HepG2 (cell line): Measurements from ENCODE around the gene UGGT1. TPM values are rescaled to one million over a fixed set of nuclear protein-coding genes. Genes with fewer than 3 reads are reported as not detected.

ENCODE experiments used
- ATAC-seq: fragments of 200-7000 bp; cut with Tn5 transposase; 3 replicates; pipeline ENCODE4 v1.9.1; 2020; ENCODE audit warnings: mild to moderate bottlenecking, moderate library complexity
- BruUV-seq: library from RNA; stranded (reverse); fragments of 400-500 nt; replicated peaks from 2 replicates; lab custom pipeline; 2021; lab: Mats Ljungman, UMichigan
- CTCF ChIA-PET: fragments of 300-600 bp; formaldehyde crosslinking; extraction: SDS; loops from one replicate; lab custom pipeline; 2021; ENCODE audit warnings: low total read pairs, inconsistent platforms, low intra/inter-chr PET ratio; lab: Yijun Ruan, JAX
- POLR2A ChIA-PET: fragments of 350-600 bp; sonication (Branson Sonifier 250); formaldehyde crosslinking; loops from one replicate; lab custom pipeline; 2020; ENCODE audit warnings: antibody characterized with exemption, inconsistent platforms; lab: Yijun Ruan, JAX
- DNase-seq: peaks from one replicate; pipeline ENCODE4 v3.0.0-alpha.2; 2015; ENCODE audit warnings: low spot score
- FAIRE-seq: peaks from 3 replicates; lab custom pipeline; 2011; peaks lifted over from hg19 to GRCh38; lab: Jason Lieb, UNC
- H2AFZ ChIP-seq: one replicate; pipeline ENCODE4 v1.6.1; 2011; ENCODE audit warnings: low read length, inconsistent platforms
- H3K27ac ChIP-seq: fragments of 300-600 bp; 3 replicates; pipeline ENCODE4 v1.8.0; 2011; ENCODE audit warnings: mixed run types, mild to moderate bottlenecking, mixed read lengths, low read length, inconsistent platforms; ENCODE audit not compliant: insufficient read depth; ENCODE audit errors: extremely low read length
- H3K27me3 ChIP-seq, 2 experiments: fragments of 200-600 bp in 1 of 2; 2 replicates in 1 of 2; 3 replicates in 1 of 2; pipeline versions ENCODE4 v1.6.0 to v1.8.0; 2011; ENCODE audit warnings: low read length in 2 of 2, mild to moderate bottlenecking in 2 of 2, moderate library complexity in 2 of 2, inconsistent platforms in 1 of 2; ENCODE audit not compliant: insufficient read depth in 2 of 2, control insufficient read depth in 1 of 2
- H3K36me3 ChIP-seq, 2 experiments: fragments of 200-600 bp in 1 of 2; replicated peaks in 1 of 2; 2 replicates in 1 of 2; 3 replicates in 1 of 2; pipeline versions ENCODE4 v1.5.1 to v1.8.0; 2011; ENCODE audit warnings: low read length in 2 of 2, inconsistent platforms in 1 of 2; ENCODE audit not compliant: insufficient read depth in 2 of 2, control insufficient read depth in 1 of 2
- H3K4me1 ChIP-seq: 2 replicates; pipeline ENCODE4 v1.5.1; 2012; ENCODE audit warnings: low read length, inconsistent platforms; ENCODE audit not compliant: insufficient read depth
- H3K4me2 ChIP-seq: 2 replicates; pipeline ENCODE4 v1.6.0; 2011; ENCODE audit warnings: low read depth, low read length, inconsistent platforms
- H3K4me3 ChIP-seq, 3 experiments: fragments of 200-600 bp in 1 of 3; sonication (generic), shearing (Covaris generic) in 1 of 3; replicated peaks in 1 of 3; 2 replicates each; pipeline ENCODE4 v1.5.1; 2011 to 2016; ENCODE audit warnings: low read length in 3 of 3, inconsistent platforms in 2 of 3, low read depth in 2 of 3, mild to moderate bottlenecking in 2 of 3, control low read depth in 1 of 3, mixed read lengths in 1 of 3; ENCODE audit not compliant: insufficient read depth in 1 of 3
- H3K79me2 ChIP-seq: one replicate; pipeline ENCODE4 v1.6.1; 2011; ENCODE audit warnings: low read length, inconsistent platforms; ENCODE audit not compliant: insufficient read depth
- H3K9ac ChIP-seq: 2 replicates; pipeline ENCODE4 v1.6.0; 2011; ENCODE audit warnings: mild to moderate bottlenecking, low read depth, low read length, inconsistent platforms; ENCODE audit not compliant: insufficient read depth
- H3K9me3 ChIP-seq: 2 replicates; pipeline ENCODE4 v1.5.1; 2012; ENCODE audit warnings: mild to moderate bottlenecking, low read length
- H4K20me1 ChIP-seq: 2 replicates; pipeline ENCODE4 v1.6.0; 2011; ENCODE audit warnings: inconsistent platforms, mild to moderate bottlenecking, low read length, moderate library complexity; ENCODE audit not compliant: insufficient read depth
- CEBPG ChIP-seq: IDR thresholded peaks from 2 replicates; pipeline ENCODE4 v1.6.1; 2016
- EHMT2 ChIP-seq: fragments of 200-600 bp; sonication (generic); IDR thresholded peaks from 2 replicates; pipeline ENCODE4 v1.7.0; 2017; ENCODE audit warnings: antibody characterized with exemption, low read depth, low read length, borderline replicate concordance
- IRF2 ChIP-seq: IDR thresholded peaks from 2 replicates; pipeline ENCODE4 v1.6.1; 2018; ENCODE audit warnings: missing genetic modification reagents, missing compliant biosample characterization
- NBN ChIP-seq: fragments of 450-650 bp; conservative IDR thresholded peaks from 2 replicates; pipeline ENCODE4 v1.6.1; 2017
- ZNF703 ChIP-seq: sonication (generic); formaldehyde crosslinking; IDR thresholded peaks from 2 replicates; pipeline ENCODE4 v1.5.1; 2020; ENCODE audit warnings: missing genetic modification reagents, mild to moderate bottlenecking, moderate library complexity, borderline replicate concordance
- ZNF720 ChIP-seq: sonication (generic); formaldehyde crosslinking; IDR thresholded peaks from 2 replicates; pipeline ENCODE4 v1.4.0; 2020; ENCODE audit warnings: missing genetic modification reagents
- WGBS: methylation state at CpG from one replicate; pipeline ENCODE4 v1.1.6; 2017; ENCODE audit warnings: low lambda C conversion rate; 5-methylcytosine and 5-hydroxymethylcytosine counted together
- in situ Hi-C: cut with HindIII; loops from 2 replicates; pipeline ENCODE4 v1.10.0; 2017; ENCODE audit warnings: low pct_unique_long_range_greater_than_20kb; ENCODE audit not compliant: extremely low pct_ligation_motif_present
- intact Hi-C: fragments of 100-400 bp; cut with micrococcal nuclease; formaldehyde crosslinking; loops from one replicate; pipeline ENCODE4 v1.10.0; 2022; ENCODE audit not compliant: unreplicated experiment
- polyA plus RNA-seq, 8 experiments: library from polyadenylated mRNA; depleted of rRNA in 3 of 8; stranded (reverse) in 7 of 8; unstranded in 1 of 8; fragments of >200 nt; fragmentation: Illumina TruSeq in 4 of 8; extraction: Trizol in 4 of 8; gene quantifications; 2 replicates each; pipeline versions ENCODE4 v1.2.1 to v1.2.3, GENCODE V29; 2011 to 2016; ENCODE audit warnings: low read depth in 4 of 8, missing spikeins in 1 of 8, mixed read lengths in 1 of 8; ENCODE audit not compliant: insufficient read depth in 1 of 8
- total RNA-seq, 5 experiments: library from RNA; depleted of rRNA; stranded (reverse); fragments of >200 nt; fragmentation: Illumina TruSeq; extraction: Trizol; gene quantifications; 2 replicates each; pipeline ENCODE4 v1.2.3, GENCODE V29; 2016; ENCODE audit warnings: low read depth in 1 of 5
- TF ChIP-seq, protein P1 (sequence below): sonication (generic); formaldehyde crosslinking; IDR thresholded peaks from 2 replicates; pipeline ENCODE4 v1.5.0; 2020; ENCODE audit warnings: mild to moderate bottlenecking, missing genetic modification reagents

UGGT1 gene
- total and polyA plus RNA-seq, 2 of the 13 experiments (the other 11 are each of a cell fraction or from before 2014, with no cell fraction given) = 35.8 to 83.2 TPM

DNA sequence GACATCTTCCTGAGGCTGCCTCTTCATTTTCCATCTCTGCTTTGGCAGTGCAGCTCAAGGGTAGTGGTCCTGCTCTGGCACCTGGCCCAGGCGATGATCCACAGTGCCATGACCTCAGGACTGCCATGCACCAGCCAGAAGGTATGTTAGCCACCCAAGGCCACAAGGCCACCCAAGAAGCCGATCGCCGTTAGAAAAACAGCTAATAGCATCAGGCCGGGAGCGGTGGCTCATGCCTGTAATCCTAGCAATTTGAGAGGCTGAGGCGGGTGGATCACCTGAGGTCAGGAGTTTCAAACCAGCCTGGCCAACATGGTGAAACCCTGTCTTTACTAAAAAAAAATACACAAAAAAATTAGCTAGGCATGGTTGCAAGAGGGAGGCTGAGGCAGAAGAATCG is 28.4 kb upstream of the UGGT1 start:
- H3K4me3 ChIP-seq = no peak overlapping the region
- intact Hi-C loops (loop anchor here (2.0 kb wide), 1 partner anchor 246 kb away; no protein-coding TSS in a partner anchor), in situ Hi-C loops (loop anchor here (5.0 to 25.0 kb wide), 3 partner anchors 245 to 675 kb away; no protein-coding TSS in a partner anchor)
- ChIA-PET POLR2A (no interaction called here), CTCF (interaction anchor here (1.7 kb wide), 1 partner anchor 24 kb away, joined by 5 read pairs; no protein-coding TSS in a partner anchor)
- DNase-seq (no peak), ATAC-seq (no peak), FAIRE-seq (no peak)
- H3K36me3 ChIP-seq = no peaks in the 10 kb centered on the region
- H3K9ac ChIP-seq = no peak overlapping the region
- H4K20me1 ChIP-seq = no peaks in the 10 kb centered on the region
- no peak overlapping the region for H2AFZ ChIP-seq
- H3K4me1 ChIP-seq = peaks cover 50% of the 10 kb centered on the region
- no peaks in the 10 kb centered on the region for H3K9me3 ChIP-seq
- H3K79me2 ChIP-seq = no peaks in the 10 kb centered on the region
- H3K27ac ChIP-seq = no peak overlapping the region
- BruUV-seq = no TSS peak
- no peak overlapping the region for H3K4me2 ChIP-seq
- 62% methylated on average over 8 of the region's 8 CpGs for WGBS
- H3K27me3 ChIP-seq = no peaks in the 10 kb centered on the region; a peak in 1 of 5 replicates
- TF ChIP-seq ZNF720 (CRISPR knock-in tag) = no peak
- no peak for TF ChIP-seq EHMT2
- TF ChIP-seq NBN = no peak
- no peak for TF ChIP-seq CEBPG (CRISPR knock-in tag)

DNA sequence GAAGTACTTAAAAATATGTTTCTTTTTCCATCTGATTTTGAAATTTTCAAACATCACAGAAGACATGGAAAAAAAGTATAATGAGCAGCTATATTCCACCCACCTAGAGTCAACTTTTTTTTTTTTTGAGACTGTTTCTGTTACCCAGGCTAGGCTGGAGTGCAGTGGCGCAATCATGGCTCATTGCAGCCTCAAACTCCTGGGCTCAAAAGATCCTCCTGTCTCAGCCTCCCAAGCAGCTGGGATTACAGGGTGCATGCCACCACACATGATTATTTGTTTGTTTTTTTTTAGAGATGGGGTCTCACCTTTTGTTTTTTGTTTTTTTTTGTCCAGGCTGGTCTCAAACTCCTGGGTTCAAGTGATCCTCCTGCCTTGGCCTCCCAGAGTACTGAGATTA is 26.6 kb upstream of the UGGT1 start:
- no peak overlapping the region for H3K9ac ChIP-seq
- CTCF ChIA-PET = interaction anchor here (1.0 kb wide), 1 partner anchor 169 kb away, joined by 6 read pairs; no protein-coding TSS in a partner anchor
- H4K20me1 ChIP-seq = no peaks in the 10 kb centered on the region
- WGBS = 90% methylated on average over 1 of the region's 1 CpG
- no peak for DNase-seq
- no peak overlapping the region for H3K4me2 ChIP-seq
- H3K36me3 ChIP-seq = no peaks in the 10 kb centered on the region
- no TSS peak for BruUV-seq
- no peak overlapping the region for H3K4me3 ChIP-seq
- H3K27ac ChIP-seq = no peak overlapping the region
- no peak for FAIRE-seq
- POLR2A ChIA-PET = interaction anchor here (1.8 kb wide), 1 partner anchor 24 kb away, joined by 4 read pairs; no protein-coding TSS in a partner anchor
- H3K27me3 ChIP-seq = no peaks in the 10 kb centered on the region; a peak in 1 of 5 replicates
- no peaks in the 10 kb centered on the region for H3K79me2 ChIP-seq
- intact Hi-C loops = no loop called here
- peaks cover 38% of the 10 kb centered on the region for H3K4me1 ChIP-seq
- H2AFZ ChIP-seq = no peak overlapping the region
- in situ Hi-C loops = loop anchor here (5.0 to 25.0 kb wide), 3 partner anchors 243 to 673 kb away; no protein-coding TSS in a partner anchor
- no peaks in the 10 kb centered on the region for H3K9me3 ChIP-seq
- TF ChIP-seq CEBPG (CRISPR knock-in tag) (peak; percentile 51; the same call in 1 of the 2 replicates), IRF2 (CRISPR knock-in tag) (no peak), ZNF703 (CRISPR knock-in tag) (no peak)
- TF ChIP-seq, protein P1, sequence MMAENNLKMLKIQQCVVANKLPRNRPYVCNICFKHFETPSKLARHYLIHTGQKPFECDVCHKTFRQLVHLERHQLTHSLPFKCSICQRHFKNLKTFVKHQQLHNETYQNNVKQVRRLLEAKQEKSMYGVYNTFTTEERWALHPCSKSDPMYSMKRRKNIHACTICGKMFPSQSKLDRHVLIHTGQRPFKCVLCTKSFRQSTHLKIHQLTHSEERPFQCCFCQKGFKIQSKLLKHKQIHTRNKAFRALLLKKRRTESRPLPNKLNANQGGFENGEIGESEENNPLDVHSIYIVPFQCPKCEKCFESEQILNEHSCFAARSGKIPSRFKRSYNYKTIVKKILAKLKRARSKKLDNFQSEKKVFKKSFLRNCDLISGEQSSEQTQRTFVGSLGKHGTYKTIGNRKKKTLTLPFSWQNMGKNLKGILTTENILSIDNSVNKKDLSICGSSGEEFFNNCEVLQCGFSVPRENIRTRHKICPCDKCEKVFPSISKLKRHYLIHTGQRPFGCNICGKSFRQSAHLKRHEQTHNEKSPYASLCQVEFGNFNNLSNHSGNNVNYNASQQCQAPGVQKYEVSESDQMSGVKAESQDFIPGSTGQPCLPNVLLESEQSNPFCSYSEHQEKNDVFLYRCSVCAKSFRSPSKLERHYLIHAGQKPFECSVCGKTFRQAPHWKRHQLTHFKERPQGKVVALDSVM (CRISPR knock-in tag) = peak; percentile 96
- ATAC-seq = no peak
